GM19467 (cell line): ENCODE results near the gene PSRC1.

ENCODE experiments used
- ATAC-seq: cut with Tn5 transposase; IDR thresholded peaks from one replicate; pipeline ENCODE4 v1.9.1; 2021; ENCODE audit warnings: mild to moderate bottlenecking, moderate library complexity; ENCODE audit not compliant: unreplicated experiment

PSRC1 gene

GRCh38 chr1:109259674-109260557 lies 23.0 kb downstream of the PSRC1 start:
- no peak for ATAC-seq

GRCh38 chr1:109258481-109259466 lies 24.2 kb downstream of the PSRC1 start:
- ATAC-seq: no peak

GRCh38 chr1:109257682-109258421 lies 25.1 kb downstream of the PSRC1 start:
- ATAC-seq: no peak

GRCh38 chr1:109256971-109257681 lies 25.8 kb downstream of the PSRC1 start:
- no peak for ATAC-seq

- no peak for ATAC-seq
Measured at GRCh38 chr1:109256085-109256484, 26.9 kb downstream of the PSRC1 start.

GRCh38 chr1:109255678-109256077 lies 27.3 kb downstream of the PSRC1 start:
- ATAC-seq: no peak

- no peak for ATAC-seq
Measured at GRCh38 chr1:109255097-109255651, 27.8 kb downstream of the PSRC1 start.

- ATAC-seq: no peak
Measured at GRCh38 chr1:109254621-109255096, 28.3 kb downstream of the PSRC1 start.

GRCh38 chr1:109253803-109254620 lies 28.9 kb downstream of the PSRC1 start:
- no peak for ATAC-seq

GRCh38 chr1:109252893-109253802 lies 29.8 kb downstream of the PSRC1 start:
- ATAC-seq: no peak

GRCh38 chr1:109252167-109252892 lies 30.6 kb downstream of the PSRC1 start:
- ATAC-seq: no peak

- no peak for ATAC-seq
Measured at GRCh38 chr1:109251277-109252166, 31.4 kb downstream of the PSRC1 start.

GRCh38 chr1:109250454-109251276 lies 32.3 kb downstream of the PSRC1 start:
- no peak for ATAC-seq

- ATAC-seq: peak; percentile 20
Measured at GRCh38 chr1:109249654-109250401, 33.1 kb downstream of the PSRC1 start.
